G401.6 (cell line): ENCODE data around the gene MCTP1.

Source experiments
- FAIRE-seq: peaks from 2 replicates; lab custom pipeline; 2012; peaks lifted over from hg19 to GRCh38; lab: Jason Lieb, UNC

MCTP1 gene

DNA sequence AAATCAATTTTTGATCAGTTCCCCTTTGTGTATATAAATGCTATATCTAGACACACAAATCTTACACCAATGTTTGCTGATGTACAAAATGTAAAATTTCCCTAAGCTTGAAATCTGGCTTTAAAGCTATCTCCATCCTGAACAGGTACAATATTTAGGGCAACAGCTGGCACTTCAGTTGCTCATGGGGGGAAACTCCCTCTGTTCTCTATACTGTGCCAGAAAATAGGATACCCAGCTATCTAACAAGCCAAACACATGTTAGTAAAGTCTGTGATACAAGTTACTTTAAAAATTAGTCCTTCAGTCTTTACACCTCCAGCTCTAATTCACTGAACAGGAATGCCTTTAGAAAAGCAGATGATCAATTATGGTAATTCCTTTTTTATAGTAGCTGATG is 474.6 kb downstream of the MCTP1 start:
- no peak for FAIRE-seq

DNA sequence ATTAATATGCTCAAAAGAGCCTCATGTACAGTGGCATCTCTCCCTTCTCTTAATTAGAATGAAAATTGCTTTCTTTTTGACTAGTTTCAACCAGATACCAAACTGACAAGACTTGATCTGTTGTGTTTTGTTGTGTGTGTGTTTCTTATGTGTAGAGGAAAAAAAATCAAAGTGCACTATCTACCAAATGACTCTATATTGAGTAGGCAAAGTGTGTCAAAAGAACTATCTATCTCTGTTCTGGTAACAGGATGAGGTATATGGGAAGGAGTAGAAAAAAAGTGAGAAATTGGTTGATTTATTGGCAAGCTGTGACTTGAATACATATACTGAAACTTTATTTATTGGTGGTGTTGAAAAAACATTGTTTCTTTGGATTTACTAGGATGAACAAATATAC is 476.4 kb downstream of the MCTP1 start:
- FAIRE-seq: no peak

DNA sequence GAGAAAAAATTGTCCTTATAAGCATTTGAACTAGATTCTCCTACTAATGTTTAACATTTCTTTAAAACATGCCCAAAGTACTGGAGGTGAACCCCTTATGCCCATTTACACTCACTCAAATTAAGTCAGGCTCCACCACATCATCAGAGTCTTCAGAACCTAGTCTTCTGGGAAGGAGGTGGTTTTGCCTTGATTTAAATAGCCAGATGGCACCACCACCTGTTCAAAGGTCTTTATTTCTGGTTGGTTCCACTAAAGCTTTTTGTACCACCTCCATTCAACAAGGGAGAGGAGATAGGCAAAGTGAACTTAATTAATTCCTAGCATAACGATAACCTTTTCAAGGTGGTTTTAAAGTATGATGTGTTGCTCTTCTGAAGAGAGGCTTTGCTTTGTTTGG is 476.9 kb downstream of the MCTP1 start:
- no peak for FAIRE-seq

DNA sequence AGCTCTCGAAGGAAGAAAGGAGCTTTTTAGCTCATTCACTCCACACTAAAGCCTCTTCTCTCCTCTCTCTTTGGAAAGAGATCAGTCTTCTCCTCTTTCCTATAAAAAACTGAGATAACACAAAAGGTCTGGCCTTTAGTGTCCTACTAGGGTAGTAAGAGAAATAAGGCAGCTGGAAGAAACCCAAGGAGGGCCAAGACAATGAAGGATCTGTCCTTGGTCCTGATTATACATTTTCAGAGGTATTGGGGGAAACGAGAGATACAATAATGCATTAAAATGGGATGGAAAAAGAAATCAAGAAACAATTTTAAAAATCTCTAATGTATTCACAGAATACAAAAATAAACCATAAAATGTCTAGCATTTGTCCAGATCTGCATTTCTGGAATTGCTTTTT is 482.4 kb downstream of the MCTP1 start:
- FAIRE-seq: no peak

DNA sequence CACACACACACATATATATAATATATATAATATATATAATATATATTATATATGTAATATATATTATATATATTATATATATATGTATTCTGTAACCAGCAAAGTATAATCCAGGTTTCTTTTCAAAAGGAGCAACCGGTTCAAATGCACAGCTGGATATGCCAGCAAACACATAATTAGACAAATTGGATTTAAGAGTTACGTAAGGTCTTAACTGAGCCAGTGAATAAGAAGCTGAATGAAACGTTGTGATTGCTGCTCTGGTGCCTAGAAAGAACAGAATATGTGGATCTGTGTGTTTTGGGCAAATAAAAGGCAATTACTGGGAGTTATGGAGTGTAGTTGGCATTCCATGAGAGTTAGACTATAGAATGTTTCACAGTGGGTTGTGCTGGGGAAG is 488.3 kb downstream of the MCTP1 start:
- no peak for FAIRE-seq

DNA sequence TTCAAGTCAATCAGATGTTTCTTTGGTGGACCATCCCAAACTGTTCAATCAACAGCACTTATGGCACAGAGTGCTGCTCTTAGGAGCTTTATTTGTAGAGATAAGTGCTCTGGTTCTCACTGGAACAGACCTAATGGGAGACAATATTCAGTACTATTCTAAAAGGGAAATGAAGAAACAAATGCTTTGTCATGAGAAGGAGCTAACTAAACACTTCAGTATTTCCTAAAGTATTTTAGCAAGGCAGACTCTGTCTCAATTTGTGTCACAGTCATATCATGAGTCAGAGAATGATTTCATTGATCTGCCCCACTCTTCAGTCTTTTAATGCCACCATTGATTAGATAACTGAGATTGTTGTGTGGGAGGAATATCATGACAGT is 491.1 kb downstream of the MCTP1 start:
- FAIRE-seq: no peak

DNA sequence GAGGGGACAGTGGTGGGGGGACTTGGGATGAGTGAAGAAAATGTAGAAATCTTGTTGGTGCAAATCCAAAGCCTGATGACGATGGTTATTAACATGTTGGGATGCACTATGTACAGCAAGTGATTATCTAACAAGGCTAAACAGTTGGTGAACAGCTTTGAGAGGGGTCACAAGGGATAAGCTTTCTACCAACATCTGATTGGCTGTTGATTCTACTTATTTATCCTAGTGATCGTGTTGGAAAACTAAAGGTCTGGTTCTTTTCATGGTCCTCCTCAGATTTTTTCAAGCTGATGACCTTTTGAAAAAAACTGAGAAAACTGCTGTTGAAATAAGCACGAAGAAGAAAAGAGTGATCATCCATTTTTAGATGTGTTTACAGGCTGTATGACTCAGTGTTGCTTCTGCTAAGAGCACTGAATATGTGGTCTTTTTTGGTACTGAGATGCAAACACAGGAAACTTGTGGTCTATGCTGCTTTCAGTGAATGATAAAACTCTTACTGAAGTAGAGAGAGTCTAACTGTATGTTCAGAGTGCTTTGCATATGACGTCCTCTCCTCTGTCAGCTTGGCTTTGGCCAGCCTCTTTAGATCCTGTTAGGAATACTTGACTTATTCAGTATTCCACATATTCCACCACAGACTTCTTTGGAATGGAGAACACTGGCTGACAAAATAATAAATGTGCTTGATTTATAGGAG is 491.6 kb downstream of the MCTP1 start:
- no peak for FAIRE-seq

DNA sequence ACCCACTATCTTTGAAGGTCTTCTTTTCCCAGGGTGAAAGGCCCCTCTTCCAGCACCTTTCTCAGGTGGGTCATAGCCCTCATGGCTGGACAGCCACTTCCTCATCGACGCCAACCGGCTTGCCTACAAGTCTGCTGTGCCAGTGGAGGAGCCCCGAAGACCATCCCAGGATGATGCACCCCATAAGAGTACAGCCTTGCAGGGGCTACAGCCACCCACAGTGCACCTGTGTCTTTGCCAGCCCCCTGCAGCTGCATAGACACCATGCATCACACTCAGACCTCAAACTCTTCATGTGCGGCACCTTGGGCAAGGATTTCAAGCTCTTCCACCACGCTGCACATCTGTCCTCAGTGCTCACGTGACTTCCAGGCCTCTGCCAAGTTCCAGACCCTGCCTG is 493.1 kb downstream of the MCTP1 start:
- FAIRE-seq: no peak

DNA sequence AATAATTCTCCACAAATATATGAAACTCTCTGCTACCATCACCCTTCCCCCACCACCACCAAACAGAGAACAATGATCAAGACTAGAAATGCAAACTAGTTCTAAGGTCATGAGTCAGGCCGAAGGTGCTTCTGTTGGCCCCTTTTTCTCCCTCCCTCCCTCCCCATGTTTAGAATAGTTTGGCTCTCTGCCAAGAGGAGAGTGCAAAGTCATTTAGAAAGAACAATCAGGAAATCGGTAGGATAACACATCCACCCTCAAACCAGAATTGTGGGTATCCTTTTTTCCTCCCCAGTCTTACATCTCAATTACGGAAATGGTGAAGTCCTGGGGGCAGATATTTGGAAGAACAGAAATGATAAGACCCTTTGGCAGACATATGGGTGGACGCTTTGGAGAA is 496.4 kb downstream of the MCTP1 start:
- no peak for FAIRE-seq

DNA sequence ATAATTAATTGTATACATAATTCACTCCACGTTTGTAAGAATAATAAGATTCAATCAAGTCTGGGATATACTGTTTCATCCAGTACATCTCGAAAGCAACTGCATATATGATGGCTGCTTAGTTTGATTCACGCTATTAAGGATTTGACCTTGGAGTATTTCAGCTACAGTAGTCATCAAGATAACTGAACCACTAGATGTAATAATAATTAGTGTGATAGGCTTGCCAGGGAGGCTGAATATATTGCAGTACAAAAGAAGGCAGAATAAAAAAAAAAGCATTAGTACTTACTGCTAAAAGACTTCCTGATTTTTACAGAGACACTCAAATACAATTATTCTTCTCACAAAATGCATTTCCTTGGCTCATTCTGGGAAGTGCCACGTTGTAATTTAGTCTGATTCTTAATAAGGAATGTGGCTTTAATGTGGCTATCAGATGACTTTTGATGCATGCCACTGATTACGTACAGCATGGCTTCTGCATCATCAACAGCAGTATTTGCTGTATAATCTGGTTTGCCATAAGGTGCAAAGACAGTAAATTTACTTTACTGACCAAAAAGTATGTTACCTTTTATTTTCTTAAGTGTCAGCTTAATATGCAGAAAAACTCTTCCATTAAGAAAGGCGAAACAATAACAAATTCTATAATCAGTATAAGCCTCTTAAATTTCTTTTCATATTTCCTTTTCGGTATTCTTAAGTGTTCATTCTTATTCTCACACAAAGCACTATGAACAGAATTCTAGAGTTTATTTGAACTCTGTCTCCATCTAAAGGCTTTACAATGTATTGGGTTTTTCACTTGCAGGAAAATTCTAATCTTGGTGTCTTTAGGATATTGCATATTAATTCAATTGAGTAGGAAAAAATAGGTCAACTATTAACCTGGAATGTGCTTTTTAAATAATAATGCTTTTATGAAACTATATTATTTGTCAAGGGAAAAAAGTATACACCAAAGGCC is 500.1 kb downstream of the MCTP1 start:
- peak; percentile 76 for FAIRE-seq

DNA sequence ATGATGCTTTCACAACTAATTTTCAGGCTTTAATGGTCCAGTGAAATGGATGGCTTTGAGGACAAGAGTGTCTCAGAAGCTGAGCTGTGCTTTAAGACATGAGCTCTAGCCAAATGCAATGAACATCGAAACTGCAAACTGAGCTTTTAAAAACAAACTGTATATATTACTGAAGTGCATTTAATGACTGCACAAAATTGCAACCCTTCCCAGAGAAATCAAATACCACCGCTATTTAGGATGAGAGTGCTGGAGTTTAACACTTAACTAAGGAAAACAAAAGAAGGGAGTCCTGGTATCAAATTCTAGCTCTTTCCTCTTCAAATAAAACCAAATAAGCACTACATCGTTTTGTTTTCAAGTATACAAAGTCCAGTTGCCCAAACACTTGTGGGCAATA is 502.5 kb downstream of the MCTP1 start:
- FAIRE-seq: no peak

DNA sequence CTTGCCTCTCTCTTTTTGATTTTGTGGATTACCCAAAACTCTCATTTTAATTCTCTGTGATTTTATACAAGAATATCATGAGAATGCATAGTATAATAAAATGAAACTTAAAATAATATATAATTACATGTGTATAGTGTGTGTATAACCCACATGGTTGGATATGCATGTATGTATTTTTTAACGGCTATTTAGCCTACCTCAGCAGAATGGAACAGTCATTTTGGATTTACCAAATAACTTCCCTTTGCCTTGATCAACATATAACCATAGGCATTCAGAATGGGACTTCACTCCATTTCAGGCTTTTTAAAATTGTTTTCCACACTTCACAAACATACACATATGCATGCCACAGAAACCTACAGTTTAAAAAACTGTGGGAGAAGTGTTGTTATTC is 505.2 kb downstream of the MCTP1 start:
- no peak for FAIRE-seq

DNA sequence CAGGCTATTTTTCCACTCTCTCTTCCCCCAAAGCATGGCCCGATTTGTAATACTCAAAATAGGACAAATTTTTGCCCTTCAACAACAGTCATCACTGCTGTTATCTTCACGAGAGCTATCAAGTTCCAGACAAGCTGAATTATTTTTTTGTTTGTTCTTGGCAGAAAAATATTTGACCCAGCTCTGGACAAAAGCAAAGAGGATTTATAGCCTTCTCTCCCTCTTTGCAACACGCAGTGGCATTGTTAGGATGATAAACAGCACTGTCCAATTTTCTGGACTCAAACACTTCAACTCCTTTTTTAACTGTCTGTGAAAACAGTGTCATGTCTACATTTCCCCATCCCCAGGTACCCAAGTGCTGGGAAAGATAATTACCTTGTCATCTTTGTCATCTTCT is 506.2 kb downstream of the MCTP1 start:
- FAIRE-seq: no peak

DNA sequence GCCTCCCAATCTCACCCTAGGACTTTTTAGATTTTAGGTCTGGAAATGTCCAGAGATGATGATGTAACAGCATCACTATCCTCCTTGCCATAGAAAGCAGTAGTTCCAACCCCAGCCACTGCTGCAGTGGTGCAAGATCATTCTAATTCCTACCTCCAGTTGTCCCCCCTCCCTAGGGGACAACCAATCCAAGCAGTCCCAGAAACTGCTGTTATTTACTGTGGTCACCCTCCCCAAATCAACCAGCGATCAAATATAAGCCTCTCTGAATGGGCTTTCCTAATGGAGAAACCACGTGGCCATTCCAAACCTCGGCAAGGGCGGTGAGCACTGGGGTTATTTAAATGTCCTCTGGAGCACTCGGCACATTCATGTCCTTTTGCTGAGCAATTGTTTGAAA is 506.6 kb downstream of the MCTP1 start:
- no peak for FAIRE-seq

DNA sequence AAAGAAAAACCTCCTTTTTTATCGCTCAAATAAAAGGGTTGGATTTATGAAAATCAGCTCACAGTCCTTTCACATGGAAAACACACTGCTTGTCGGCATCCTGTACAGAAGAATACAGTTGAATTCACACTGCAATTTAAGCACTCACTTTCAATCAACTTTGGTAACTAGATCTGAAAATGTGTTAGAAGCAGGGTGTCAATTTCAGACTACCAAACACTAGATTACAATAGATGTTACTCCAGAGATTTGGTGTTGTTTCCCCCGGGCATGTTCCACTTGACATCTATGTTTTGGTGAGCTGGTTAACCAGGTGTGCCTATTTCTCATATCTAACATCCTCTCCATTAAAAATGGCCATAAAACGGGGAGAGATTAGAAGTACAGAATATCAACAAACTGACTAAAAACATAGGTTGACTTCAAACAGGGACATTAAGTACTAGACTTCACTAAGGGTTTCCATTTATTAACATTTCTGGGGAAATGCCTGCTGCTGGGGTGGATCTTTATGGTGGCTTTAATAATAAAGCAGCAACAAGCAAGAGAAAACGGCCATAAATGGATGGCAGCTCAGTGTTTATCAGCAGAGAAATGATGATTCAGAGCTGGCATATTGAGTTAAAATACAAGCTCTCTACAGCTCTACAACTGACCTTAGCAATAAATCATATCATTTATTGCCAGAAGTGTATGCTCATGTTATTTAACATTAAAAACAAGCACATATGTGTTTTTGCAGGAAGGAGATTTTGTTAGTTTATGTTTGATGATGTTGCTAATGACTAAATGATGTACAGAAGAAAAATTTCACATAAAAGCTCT is 507.6 kb downstream of the MCTP1 start:
- FAIRE-seq: no peak

DNA sequence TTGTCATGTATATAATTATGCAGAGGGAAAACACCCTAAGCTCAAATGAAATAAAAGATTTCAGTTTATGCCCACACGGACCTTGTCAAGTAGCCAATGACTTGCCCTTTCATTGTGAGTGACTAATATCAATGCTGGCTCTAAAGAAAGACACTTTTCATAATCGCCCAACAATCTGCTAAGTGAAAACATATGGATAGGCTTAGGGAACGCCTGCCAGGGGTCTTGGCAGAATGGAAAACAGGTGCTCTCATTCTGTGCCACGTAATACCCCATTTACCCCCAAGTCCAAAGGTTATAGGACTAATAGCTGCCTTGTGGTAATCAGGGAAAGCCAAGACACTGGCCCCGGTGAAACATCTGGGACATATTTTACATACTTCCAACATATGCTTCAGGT is 508.7 kb downstream of the MCTP1 start:
- FAIRE-seq: no peak

DNA sequence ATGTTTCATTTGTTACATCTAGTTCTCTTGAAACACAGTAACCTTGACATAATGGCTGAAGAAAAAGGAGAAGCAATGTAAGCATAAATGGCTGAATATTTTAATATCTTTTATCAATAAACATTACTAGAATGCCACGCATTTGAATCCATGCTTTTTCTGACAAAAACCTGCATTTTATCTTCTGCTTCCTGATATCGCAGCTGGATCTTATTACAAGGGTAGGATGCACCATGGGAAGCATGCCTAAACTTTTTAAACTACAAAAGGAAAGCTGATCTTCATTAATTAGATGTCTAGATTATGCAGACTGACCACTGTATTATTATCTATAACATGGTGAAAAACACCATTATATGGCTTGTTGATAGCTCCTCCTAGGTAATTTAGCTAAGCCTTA is 509.8 kb downstream of the MCTP1 start:
- no peak for FAIRE-seq

DNA sequence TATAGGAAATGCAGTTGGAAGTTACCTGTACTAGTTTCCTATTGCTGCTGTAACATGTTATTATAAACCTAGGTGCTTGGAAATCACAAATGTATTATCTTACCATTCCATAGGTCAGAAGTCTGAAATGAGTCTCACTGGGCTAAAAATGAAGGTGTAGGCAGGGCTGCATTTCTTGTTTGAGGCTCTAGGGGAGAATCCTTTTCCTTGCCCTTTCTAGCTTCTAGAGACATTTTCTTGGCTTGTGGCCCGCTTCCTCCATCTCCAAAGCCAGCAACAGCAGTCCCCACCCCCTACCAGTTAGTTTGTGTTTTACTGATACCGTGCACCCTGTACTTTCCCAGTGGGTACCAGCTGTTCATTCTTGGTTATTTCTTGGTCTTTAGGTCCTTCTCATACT is 513.2 kb downstream of the MCTP1 start:
- no peak for FAIRE-seq

DNA sequence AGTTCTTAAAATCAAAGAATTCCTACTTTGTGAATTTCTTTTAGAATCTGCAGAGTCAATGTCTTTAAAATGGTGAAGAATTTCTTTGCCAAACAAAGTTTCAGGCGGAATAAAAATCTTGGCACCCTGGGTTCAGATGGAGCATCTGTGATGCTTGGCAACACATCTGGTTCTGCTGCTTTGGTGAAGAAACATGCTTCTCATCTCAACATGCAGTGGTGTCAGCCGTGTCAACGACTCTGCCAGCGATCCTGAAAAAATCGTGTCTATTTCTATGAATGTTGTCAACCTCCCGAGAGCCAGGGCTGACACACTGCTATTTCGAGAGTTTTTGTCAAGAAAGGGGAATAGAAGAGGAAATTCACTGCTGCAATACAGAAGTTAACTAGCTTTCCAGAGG is 514.9 kb downstream of the MCTP1 start:
- FAIRE-seq: no peak

DNA sequence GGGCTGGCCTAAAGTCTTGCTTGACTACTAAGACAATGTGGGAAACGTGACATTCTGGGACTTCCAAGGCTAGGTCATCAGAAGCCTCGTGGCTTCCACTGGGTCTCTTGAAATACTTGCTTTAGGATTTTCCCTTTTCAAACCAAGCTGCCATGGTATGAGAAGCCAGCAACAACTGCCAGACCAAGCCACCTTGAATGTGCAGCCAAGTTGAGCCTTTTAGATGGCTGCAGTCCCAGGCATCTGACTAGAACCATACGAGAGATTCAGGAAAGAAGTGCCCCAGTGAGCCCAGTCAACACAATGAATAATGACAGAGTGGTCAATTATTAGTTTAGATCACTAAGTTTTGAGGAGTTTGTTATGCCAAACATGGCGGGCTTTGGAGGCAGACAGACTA is 523.1 kb downstream of the MCTP1 start:
- FAIRE-seq: no peak

DNA sequence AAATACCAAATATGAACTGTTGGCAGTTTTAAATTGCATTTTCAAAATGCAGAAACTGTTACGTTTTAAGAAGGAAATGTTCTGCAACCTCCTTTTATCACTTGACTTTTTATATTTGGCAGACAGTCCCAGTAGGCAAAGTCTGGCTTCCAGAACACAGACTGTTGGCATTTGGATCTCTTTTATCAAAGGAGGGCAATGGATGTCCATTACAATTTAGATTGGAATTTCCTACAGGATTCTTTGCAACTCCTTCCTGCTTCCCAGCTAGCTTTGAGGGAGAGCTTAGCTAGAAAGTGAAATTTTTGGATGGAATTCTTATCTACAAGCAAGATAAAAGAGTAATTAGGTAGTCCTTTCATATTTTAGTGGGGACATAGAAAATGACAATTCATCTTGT is 523.8 kb downstream of the MCTP1 start:
- FAIRE-seq: no peak

DNA sequence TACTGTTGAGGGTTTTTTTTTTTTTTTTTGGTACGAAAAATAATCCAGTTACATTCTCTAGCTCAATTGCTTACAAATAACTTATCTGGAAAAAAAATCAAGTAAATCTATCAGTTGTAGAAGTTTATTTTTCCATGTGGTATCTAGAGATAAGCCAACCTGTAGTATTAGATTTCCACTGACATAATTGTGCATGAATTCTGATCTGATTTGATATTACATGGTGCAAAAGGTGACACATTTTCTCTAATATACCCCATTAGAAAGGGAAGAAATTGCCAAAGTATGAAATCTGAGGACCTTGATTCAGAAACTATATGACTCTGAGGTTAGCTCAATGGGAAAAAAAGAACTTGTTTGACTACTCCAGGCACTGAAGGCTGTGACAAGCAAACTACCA is 524.9 kb downstream of the MCTP1 start:
- no peak for FAIRE-seq

DNA sequence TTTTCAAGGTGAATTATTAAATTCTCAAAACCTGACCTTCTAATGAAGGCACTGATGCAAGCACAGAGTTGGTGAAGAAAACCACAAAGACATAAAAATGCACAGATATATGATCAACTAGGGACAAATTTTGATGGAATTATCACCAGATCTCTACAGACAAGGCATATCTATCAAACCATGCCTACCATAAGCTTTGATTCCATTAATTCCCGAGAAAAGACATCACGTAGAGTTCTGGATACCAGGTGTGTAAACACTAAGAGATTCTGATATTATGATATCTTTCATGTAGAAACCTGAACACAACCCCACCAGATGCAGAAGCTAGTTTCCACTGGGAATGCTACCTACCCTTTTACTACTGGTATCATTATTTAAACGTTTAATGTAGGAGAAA is 525.9 kb downstream of the MCTP1 start:
- FAIRE-seq: no peak
